AG09309 (cell line): ENCODE measurements around the gene TBXAS1.

ENCODE experiments used
- DNase-seq: peaks from one replicate; pipeline ENCODE4 v3.0.0-alpha.2; 2010; ENCODE audit warnings: low read depth
- H3K4me3 ChIP-seq: 2 replicates; pipeline ENCODE4 v1.5.1; 2011; ENCODE audit warnings: mild to moderate bottlenecking, low read depth, low read length, moderate library complexity; ENCODE audit not compliant: control insufficient read depth
- TF ChIP-seq, protein P1 (sequence below): IDR thresholded peaks from 2 replicates; pipeline ENCODE4 v1.5.1; 2011; ENCODE audit warnings: mild to moderate bottlenecking, low read depth, low read length, inconsistent platforms; ENCODE audit not compliant: insufficient read depth, control insufficient read depth; ENCODE audit errors: missing control alignments

The TBXAS1 gene

DNA sequence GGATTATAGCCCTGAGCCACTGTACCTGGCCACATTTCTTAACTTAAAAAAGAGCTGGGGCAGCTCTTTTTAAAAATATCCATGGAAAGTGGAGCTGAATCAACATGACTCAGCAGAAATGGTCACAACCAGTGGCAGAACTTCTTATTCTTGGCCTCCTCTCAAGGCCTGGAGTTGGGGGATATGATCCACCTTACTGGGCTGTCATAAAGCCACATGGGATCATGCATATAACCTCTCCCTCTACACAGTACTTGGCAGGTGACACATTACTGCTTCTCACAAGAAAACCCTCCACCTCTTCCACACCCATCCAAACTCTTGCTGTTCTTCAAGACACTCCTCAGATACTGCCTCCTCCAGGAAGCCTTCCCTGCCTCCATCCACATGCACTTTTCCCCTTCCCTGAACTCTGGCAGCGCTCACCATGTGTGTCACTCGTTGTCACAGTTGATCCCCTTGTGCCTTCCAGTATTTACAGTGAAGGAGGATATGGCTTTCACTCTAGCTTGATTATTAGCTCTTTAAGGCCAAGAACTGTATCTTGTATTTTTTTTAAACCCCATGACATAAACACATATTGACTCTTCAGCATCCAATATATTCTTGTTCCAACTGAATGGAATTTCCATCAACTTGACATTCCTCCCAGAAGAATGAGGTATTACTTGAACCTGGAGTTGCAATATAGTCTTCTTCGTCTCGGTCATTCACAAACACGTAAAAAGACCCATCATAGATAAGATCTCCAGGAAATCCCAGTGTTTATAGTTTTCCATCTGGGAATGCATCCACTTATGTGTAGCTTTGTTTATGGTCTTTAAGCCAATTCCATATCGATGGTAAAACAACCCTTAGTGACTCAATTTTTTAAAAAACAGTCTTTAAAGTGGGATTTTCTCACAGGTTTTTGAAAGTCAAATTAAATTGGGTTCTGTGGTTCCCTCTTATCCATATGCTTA, 85.5 kb downstream of the TBXAS1 start:
- no peak overlapping the region for H3K4me3 ChIP-seq
- DNase-seq, result no peak
- TF ChIP-seq, protein P1, sequence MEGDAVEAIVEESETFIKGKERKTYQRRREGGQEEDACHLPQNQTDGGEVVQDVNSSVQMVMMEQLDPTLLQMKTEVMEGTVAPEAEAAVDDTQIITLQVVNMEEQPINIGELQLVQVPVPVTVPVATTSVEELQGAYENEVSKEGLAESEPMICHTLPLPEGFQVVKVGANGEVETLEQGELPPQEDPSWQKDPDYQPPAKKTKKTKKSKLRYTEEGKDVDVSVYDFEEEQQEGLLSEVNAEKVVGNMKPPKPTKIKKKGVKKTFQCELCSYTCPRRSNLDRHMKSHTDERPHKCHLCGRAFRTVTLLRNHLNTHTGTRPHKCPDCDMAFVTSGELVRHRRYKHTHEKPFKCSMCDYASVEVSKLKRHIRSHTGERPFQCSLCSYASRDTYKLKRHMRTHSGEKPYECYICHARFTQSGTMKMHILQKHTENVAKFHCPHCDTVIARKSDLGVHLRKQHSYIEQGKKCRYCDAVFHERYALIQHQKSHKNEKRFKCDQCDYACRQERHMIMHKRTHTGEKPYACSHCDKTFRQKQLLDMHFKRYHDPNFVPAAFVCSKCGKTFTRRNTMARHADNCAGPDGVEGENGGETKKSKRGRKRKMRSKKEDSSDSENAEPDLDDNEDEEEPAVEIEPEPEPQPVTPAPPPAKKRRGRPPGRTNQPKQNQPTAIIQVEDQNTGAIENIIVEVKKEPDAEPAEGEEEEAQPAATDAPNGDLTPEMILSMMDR, result no peak

DNA sequence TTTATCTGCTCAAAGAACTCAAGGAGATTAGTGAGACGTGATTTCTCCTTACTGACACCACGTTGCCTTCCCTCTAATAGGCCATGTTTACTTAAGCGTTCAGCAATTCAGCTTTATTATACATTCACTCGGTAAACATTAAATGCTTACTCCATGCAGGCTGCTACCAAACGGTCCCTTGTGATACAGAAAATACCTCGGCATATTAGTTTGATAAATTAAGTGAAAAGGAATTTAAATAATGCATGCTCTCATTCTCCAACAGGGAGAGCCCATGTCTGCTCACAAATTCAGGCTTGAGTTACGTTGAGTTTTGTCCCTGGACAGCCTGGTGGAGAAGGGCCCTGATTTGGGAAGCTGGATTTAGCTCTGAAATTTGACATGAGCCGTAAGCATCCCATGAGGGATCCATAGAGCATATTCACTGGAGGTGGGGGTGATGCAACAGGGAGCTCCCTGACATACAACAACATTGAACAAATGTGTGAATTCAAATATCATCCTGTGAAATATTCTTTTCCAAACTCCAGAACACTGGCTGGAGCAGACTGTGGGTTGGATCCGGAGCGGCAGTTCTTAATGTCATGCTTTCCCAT, 86.3 kb downstream of the TBXAS1 start:
- DNase-seq, result no peak
- TF ChIP-seq, protein P1, result no peak
- H3K4me3 ChIP-seq, result no peak overlapping the region

DNA sequence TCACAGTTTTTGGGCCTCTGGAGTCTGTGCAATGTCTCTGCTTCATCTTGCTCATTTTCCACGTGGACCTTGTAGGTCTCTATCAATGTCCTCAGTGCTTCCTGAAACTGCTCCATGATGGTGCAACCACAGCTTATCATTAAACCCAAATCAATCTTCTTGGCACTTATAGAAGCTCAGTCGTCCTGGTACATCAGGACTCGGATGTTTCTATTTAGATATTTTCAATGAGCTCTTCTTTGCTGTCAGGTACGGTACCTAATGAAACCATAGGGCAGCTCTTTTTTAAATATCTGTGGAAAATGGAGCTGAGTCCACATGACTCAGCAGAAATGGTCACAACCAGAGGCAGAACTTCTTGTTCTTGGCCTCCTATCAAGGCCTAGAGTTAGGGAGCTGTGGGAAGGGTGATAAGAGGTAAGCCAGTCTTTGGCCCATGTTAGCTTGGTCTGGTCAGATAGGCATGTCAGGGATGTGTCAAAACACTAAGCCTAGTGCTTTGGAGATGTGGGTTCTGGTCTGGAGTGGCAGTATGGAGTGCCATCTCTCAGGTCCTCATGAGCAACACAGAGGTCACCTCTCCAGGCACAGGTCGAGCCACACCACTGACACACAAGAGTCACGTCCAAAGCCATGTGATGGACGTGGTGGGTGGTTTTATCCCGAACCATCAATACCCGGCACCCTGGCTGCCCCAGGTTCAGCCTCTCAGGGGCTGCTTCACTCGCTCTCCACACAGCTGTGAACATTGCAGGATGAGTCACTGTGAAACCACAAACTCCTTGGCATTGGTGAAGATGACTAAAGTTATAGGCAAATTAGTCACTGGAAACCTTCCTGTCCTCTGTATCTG, 87.0 kb downstream of the TBXAS1 start:
- no peak overlapping the region for H3K4me3 ChIP-seq
- TF ChIP-seq, protein P1, result no peak
- DNase-seq, result peak; percentile 90

DNA sequence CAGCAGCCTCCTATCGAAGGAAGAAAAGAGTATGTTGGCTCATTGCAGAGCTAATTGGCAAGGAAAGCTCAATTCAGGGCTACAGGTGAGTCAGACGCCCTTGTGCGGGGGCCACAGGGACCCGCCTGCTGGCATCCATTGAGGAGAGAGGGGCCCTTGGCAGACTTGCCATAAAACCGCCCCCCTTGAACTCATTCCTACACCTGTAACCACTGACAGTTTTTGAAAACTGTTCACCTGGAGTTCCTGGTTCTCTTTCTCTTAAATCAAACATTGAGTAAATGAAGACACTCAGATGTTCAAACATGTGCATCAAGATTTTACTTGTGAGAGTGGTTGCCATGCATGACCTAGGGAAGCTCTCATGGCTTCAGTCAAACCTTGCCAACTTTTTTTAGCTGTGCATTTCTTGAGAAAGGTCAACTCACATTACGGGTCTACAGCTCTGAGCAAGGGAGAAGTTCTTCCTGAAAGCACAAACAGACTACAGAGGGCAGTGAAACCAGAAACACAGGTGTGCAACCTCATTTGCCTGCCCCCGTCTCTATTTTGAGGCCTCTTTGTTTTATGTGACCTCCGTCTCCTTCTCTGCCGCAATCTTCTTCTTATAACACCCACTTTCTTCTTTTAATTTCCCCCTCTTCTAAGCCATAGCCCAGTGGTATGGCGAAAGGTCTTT, 87.8 kb downstream of the TBXAS1 start:
- H3K4me3 ChIP-seq, result no peak overlapping the region
- no peak for DNase-seq
- TF ChIP-seq, protein P1, result no peak

DNA sequence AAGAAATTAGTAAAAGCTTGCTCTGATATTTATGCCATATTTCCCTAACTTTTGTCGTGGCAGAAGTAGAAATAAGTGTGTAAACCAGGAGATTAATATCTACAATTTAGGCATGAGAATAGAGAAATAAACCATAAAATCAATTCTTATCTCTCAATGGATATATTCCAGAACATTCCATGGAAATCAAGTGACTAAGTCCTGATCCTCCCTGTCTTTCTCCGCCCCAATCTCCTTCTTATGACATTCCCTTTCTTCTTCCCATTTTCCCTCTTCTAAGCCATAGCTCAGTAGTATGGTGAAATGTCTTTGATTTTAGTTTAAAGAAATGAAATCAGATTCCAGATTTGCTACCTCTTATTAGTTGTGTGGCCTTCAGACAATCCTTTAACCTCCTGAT, 88.8 kb downstream of the TBXAS1 start:
- no peak for DNase-seq
- TF ChIP-seq, protein P1, result no peak
- H3K4me3 ChIP-seq, result no peak overlapping the region

DNA sequence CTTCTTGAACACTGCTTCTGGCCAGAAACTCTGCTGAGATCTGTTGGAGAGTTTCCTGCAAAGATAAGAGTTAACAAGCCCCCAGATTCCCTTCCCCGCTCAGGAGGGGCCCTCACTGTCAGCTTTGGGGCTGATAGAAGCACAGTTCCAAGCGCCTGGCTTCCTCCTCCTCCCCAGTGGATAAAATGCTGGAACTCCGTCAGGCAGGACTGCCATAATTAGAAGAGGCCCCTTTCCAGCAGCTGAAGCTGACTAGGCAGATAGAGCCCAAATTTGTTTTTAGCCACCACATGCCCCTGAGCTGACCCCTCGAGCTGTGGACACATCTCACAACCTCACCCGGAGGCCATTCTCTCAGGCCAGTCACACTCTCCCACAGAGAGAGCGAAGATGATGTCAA, 89.4 kb downstream of the TBXAS1 start:
- DNase-seq, result no peak
- TF ChIP-seq, protein P1, result no peak
- H3K4me3 ChIP-seq, result no peak overlapping the region
